HG03097 (cell line): ENCODE data around the gene SDSL.

Experiments
- ATAC-seq: cut with Tn5 transposase; IDR thresholded peaks from one replicate; pipeline ENCODE4 v1.9.1; 2021; ENCODE audit not compliant: unreplicated experiment, low FRiP score

Gene SDSL

DNA sequence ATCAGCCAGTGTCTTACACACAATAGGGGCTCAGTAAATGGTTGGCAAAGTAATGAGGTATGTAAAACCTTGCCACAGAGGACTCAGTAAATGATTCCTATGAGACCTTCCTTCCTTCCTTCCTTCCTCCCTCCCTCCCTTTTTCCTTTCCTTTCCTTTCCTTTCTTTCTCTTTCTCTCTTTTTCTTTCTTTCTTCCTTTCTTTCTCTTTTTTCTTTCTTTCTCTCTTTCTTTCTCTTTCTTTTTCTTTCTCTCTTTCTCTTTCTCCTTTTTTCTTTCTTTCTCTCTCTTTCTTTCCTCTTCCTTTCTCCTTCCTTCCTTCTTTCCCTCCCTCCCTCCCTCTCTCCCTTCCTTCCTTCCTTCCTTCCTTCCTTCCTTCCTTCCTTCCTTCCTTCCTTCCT, 26.0 kb upstream of the SDSL start:
- ATAC-seq, result no peak

DNA sequence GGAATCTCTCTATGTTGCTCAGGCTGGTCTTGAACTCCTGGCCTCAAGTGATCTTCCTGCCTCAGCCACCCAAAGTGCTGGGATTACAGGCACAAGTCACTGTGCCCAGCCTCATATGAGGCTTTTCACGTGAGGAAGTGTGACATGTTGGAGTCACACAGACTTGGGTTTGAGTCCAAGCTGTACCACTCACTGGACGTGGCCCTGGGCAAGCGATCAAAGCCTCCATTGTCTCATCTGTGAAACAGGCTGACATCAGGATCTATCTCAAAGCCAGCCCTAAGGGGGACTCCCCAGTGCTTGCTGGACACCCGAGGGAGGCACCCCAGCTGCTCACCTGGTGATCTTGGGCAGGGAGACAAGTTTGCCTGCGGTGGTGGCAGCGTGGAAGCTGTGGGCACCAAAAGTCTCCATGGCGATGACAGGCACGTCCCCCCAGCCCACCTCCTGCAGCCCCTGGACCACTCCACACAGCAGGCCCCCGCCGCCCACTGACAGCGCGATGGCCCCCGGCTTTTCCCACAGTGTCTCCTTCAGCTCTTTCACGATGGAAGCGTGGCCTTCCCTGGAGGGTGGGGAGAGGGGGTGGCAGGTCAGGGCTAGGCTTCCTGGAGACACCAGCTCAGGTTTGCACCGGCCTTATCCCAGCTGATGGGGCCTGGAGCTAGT, 25.2 kb upstream of the SDSL start:
- ATAC-seq, result no peak

DNA sequence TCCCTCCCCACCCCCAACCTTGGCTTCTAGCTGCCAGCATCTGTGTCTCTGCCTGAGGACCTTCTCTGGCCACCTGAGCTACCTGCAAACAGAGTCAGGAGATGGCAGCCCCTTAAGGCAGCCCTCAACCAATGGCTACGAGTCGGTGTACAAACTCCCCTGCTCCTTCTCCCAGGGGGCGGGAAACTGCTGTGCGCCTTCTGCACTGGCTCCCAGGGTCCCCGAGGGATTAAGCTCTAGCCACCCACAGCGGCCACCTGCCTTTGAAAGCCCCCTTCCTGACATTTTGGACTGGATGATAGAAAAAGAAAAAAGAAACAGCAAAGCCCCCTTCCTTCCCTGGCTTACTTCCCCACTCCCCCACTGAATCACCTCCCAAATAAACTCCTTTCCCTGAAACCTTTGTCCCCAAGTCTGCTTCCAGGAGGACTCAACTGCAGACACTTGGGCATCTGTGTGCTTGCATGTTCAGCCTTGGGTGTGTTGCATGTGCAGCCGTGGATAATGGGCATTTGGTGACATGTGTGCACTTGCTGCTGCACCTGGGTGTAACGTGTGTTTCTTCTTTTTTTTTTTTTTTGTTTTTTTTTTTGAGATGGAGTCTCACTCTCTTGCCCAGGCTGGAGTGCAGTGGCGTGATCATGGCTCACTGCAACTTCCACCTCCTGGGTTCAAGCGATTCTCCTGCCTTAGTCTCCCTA, 24.5 kb upstream of the SDSL start:
- no peak for ATAC-seq

DNA sequence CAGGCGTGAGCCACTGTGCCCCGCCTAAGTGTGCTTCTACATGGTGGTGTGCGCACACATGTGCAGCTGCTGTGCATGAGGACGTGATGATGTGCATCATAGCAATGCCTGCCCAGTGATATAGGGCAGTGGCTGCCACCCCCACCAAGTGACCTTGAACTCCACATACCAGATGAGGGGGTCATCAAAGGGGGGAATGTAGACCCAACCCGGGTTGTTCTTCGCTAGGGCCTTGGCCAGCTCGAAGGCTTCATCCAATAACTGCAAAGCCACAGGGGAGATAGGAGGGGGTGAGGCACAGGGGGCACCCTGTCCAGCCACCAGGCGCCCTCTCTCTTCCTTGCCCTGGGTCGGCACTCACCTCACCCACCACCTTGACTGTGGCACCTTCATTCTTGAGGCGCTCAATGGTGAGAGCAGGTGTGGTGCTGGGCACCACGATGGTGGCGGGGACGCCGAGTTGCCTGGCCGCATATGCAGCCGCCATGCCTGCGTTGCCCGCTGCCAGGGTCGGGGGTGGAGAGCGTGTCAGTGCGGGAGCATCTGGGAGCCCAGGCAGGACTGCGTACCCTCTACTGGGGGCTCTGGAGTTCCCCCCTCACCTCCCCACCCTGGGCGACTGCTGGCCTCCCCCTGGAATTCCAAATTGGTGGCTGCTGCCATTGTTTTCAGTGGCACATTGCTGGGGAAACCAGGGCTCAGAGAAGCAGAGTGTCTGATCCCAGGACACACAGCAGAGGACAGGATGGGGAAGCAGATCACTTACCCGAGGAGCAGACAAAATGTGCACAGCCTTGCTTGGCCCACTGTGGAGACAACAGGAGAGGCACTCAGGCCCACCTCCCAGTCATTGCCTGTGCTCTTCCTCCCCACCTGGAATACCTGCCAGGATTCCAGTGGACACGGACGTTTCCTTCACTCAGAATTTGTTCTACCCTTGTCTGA, 23.6 kb upstream of the SDSL start:
- ATAC-seq, result no peak

DNA sequence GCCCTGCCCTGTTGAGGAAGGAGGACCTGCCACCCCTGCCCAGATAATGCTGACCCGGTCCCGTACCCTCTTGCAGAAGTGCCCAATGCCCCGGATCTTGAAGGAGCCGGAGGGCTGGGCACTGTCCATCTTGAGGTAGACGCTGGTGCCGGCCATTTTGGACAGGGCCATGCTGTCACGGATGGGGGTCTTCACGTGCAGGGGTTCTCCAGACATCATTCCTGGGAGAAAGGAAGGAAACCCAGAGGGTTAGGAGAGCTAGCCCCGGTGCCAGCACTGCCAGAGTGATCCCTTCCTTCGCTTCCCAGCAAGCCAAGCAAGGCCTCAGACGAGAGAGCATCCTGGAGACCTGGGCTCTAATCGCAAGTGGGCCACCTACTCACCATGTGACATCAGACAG, 22.7 kb upstream of the SDSL start:
- no peak for ATAC-seq

DNA sequence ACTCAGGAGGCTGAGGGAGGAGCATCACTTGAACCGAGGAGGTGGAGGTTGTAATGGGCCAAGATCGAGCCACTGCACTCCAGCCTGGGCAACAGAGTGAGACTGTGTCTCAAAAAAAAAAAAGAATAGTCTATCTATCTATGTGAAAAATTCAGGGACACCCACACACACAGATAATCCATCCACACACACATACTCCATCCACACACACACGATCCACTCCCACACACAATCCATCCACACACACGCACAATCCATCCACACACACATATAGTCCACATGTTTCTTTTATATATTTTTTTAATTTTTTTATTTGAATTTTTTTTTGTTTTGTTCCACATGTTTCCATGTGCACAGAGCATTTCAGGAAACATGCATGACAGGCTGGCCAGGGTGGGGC, 21.8 kb upstream of the SDSL start:
- ATAC-seq, result no peak

DNA sequence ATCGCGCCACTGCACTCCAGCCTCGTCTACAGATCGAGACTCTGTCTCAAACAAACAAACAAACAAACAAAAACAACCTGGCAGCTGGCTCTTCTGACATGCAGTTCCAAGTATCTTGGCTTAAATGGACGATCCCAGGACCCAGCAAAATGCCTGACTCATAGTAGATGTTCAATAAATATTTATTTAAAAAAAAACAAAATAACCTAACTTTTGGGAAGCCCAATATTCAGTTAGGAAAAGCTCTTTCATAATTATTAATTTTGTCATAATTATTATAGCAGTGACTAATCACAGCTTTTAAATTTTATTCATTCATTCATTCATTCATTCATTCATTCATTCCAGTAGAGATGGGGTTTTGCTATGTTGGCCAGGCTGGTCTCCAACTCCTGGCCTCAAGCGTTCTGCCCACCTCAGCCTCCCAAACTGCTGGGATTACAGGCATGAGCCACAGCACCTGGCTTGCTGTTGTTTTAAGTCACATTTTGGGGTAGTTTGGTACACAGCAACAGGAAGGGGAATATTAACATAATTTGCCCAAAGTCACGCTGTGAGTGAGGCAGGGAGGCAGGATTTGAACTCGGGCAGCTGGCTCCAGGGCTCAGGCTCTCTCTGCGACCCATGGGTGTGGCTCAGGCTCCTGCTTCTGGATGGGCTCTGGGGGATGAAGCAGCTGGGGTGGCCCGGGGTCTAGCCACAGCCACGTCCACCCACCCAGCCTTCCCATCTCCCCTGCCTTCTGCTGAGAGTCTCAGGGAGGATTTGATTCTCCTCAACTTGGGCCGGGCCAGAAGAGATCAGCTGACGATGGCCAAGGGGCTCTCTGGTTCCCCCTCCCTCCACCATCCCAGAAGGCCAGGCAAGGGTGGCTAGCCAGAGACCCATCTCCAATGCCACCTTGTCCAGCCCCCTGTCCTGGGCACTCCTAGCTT, 20.8 kb upstream of the SDSL start:
- ATAC-seq, result no peak

DNA sequence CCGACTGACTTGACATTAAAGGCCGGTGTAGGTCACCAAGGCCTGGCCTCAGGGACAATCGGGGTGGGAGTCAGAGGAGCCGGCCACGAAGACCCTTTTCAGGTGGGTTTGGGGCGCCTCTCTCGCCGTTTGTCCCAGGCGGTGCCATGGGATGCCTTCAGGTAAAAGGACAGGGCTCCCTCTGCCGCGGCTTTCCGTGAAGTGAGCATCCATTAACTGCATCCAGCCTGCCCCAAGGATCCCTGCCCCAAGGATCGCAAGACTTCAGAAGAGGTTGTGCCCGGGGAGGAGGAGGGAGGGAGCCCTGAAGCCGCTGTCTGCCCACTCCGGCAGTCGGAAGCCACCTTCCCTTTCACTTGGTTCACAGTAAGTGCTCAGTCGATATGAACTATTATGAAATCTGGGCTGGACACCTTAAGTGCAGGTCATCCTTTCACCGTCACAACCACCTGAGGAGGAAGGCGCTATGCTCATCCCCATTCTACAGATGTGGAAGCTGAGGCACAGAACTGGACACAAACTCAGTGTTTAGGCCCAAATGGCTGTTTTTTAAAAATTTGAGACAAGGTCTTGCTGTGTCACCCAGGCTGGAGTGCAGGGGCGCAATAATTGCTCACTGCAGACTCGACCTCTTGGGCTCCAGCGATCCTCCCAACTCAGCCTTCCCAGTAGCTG, 19.5 kb upstream of the SDSL start:
- no peak for ATAC-seq

DNA sequence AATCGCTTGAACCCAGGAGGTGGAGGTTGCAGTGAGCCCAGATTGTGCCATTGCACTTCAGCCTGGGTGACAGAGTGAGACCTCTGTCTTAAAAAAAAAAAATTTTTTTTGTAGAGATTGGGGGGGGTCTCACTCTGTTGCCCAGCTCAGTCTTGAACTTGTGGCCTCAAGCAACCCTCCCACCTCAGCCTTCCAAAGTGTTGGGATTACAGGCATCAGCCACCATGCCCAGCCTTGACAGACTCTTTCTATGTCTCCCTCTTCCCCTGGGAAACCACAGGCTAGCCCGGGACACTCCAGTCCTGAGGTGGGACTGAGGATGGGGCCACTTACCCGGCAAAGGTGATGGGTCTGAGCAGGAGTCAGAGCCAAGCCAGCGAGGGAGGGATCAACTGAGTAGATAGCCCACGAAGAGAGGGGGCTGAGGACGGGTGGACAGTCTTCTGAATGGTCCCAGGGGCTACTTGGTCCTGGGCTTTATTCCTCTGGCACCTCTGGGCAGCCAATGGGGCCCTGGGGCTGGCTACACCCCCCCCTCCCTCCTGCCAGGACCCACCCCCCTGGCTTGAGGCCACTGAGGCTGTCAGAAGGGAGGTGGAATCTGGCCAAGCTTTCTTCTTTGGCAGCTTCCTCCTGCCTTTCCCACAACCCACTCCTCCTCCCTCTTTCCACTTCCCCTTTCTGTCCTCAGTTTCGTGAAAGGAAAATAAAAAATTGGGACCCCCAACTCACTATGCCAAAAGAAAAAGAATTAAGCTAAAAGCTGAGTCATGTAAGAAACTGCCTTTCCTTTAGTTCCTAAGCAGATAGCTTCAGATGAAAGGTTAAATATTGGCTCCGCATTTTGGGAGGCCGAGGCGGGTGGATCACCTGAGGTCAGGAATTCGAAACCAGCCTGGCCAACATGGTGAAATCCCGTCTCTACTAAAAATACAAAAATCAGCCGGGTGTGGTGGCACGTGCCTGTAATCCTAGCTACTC, 18.5 kb upstream of the SDSL start, which contains the start of gene SDS:
SDS (minus strand) TSS at position 453 of the 981 bp plus-strand sequence. CDS start 4,179 bp downstream, outside the sequence.
- ATAC-seq, result no peak

DNA sequence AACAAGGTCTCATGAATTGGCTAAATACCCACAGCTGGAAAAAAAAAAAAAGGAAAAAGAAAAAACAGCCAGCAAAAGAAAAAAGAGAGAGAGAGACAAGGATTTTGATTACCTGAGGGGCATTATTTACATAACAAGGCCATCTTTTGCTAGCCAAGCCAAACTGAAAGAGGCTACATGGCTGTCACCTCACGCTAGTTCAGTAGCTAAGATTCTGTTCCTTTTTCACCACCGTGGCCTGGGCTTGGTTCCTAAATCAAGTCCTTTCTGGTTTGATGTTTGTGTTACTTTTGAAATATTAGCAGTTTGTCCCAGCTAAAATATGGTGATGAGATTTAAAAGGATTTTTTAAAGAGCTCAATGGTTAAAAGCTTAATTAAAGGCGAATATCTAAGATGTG, 16.5 kb upstream of the SDSL start:
- ATAC-seq, result no peak

DNA sequence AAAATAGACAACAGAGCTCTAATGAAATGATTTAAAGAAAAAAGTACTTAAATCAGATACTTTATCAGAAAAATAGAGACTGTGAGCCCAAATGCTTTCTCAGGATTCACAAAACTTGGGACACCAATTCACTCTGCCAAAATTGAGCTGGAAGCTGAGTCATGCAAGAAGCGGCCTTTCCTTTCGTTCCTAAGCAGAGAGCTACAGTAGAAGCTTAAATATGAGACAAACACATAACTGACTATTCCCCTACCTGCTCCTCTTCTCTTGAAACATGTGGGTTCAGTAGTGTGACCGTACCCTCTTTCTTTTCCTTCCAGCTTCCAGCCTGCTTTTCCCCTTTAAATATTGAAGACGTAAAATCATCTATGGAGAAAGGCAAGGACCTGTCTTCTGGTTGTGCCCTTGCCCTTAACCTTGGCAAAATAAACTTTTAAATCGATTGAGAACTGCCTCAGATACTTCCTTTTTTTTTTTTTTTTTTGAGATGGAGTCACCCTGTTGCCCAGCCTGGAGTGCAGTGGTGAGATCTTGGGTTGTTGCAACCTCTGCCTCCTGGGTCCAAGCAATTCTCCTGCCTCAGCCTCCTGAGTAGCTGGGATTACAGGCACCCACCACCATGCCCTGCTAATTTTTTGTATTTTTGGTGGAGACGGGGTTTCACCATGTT, 14.1 kb upstream of the SDSL start:
- ATAC-seq, result no peak

DNA sequence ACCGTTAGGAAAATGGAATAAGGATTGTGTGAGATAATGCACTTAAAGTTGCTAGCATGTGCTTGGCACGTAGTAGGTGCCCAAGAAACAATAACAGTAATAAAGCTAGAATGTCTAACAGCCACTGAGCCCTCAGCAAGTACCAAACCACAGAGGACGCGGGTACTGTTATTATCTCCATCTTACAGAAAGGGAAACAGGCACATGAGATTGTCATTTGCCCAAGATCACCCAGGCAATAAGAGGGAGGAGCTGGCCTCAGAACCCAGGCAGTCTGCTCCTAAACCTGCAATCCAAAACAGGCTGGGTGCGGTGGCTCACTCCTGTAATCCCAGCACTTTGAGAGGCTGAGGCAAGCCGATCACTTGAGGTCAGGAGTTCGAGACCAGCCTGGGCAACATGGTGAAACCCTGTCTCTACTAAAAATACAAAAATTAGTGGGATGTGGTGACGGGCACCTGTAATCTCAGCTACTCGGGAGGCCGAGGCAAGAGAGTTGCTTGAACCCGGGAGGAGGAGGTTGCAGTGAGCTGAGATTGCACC, 13.4 kb upstream of the SDSL start:
- no peak for ATAC-seq

DNA sequence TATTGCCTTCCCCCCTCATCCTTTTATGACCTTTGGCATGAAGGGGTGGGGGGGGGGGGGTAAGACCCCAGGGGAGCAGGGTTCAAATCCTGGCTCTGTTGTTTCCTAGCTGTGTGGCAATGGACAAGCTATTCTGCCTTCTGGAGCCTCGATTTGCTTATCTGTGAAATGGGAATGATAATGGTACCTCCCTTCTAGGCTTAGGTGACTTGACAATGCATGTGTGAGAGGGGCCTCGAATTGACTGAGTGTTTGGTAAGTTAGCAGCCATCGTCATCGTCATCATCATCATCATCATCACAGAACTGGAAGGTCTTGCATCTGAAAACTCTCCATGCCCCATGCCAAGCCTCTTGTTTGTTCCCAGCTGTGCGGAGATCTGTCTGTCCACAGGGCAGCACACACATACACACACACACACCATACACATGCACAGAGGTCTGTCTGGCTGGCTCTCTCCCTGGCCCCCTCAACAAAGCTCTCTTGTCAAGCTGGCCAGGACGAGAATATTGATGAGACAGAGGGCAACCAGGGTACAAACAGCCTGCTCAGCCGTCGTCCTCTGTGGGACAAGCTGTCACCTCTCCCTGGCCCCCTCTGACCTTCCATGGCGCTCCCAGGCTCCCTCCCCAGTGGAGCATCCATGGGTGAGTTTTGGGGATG, 12.6 kb upstream of the SDSL start:
- no peak for ATAC-seq

DNA sequence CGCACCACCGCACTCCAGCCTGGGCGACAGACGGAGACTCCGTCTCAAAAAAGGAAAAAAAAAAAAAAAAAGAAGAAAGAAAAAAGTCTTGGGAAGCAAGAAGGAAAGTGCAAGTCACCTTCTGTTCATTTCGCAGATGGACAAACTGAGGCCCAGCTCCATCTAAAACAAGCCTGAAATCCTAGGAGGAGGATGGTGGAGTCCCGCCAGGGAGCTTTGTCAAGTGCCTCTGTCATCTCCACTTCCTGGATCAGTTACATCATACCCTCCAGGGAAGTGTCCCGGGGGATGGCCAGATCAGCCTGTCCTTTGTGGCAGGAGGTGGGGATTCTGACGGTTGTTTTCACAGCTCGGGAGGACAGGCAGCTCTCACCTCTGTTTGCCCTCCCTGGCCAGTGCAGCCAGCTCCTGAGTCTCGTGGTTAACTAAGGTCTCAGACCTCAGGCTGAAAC, 8.7 kb upstream of the SDSL start:
- ATAC-seq, result no peak

DNA sequence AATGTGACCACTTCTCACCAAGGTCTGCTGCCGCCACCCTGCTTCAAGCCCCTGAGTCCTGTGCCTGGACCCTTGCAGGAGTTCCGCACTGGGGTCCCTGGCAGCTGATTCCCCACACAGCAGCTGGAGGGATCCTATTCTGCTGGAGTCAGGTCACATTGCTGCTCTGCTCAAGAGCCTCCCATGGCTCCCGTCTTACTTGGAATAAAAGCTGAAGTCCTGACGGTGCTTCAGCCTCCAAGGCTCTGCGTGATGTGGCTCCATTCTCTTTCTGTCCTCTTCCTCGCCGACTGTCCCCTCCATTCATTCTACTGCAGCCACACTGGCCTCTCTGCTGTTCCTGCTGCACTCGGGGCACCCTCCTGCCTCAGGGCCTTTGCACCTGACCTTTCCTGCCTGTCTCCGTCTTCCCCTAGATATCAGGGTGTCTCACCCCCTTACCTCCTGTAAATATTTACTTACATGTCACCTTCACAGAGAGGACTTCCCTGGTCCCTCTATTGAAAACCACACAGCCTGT, 7.6 kb upstream of the SDSL start:
- no peak for ATAC-seq

DNA sequence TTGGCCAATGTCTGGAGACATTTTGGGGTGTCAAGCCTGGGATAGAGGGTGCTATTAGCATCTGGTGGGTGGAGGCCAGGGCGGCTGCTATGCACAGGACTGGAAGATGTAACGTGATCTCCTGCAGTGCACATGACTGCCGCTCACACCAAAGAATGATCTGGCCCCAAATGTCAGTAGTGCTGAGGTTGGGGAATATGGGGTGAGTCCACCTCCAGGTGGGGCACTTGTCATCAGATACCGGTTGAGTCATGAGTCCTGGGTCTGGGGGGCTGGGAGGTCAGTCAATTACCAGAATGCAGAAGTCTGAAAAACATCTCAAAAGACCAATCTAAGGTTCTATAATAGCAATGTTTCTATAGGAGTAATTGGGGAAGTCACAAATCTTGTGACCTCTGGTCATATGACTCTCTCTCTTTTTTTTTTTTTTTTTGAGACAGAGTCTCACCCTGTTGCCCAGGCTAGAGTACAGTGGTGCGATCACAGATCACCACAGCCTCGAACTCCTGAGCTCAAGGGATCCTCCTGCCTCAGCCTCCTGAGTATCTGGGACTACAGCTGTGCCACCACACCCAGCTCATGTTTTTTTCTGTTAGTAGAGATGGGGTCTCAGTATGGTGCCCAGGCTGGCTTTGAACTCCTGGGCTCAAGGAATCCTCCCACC, 6.0 kb upstream of the SDSL start:
- no peak for ATAC-seq
